CD4-positive, alpha-beta memory T cell (primary cell): ENCODE results near the gene SP140. TPM values are rescaled to one million over a fixed set of nuclear protein-coding genes. Genes with fewer than 3 reads are reported as not detected.

Experiments used
- CTCF ChIA-PET: fragments of 350-600 bp; sonication (Branson Sonifier 250); formaldehyde crosslinking; loops from one replicate; lab custom pipeline; 2021; ENCODE audit warnings: inconsistent platforms; ENCODE audit not compliant: partially characterized antibody; lab: Charles Lee
- POLR2A ChIA-PET: fragments of 350-600 bp; sonication (Branson Sonifier 250); formaldehyde crosslinking; loops from one replicate; lab custom pipeline; 2021; ENCODE audit not compliant: partially characterized antibody; lab: Charles Lee
- DNase-seq, 5 donors: peaks; one replicate each; pipeline versions ENCODE4 v3.0.0 to v3.0.0-alpha.2; 2020 to 2022; ENCODE audit warnings: mixed read lengths in 1 of 5
- H3K27ac ChIP-seq: one replicate; pipeline ENCODE4 v1.7.0; 2013; ENCODE audit warnings: low read depth, low read length
- H3K27me3 ChIP-seq: 2 replicates; pipeline ENCODE4 v1.7.0; 2013; ENCODE audit warnings: mild to moderate bottlenecking, low read length, moderate library complexity; ENCODE audit not compliant: insufficient read depth
- H3K36me3 ChIP-seq: 2 replicates; pipeline ENCODE4 v1.7.0; 2013; ENCODE audit warnings: mild to moderate bottlenecking, low read length, moderate library complexity; ENCODE audit not compliant: insufficient read depth
- H3K4me1 ChIP-seq: 2 replicates; pipeline ENCODE4 v1.7.0; 2013; ENCODE audit warnings: mild to moderate bottlenecking, low read length, moderate library complexity; ENCODE audit not compliant: insufficient read depth
- H3K4me3 ChIP-seq, 2 donors: one replicate each; pipeline ENCODE4 v1.7.0; 2013; ENCODE audit warnings: low read length in 2 of 2, mild to moderate bottlenecking in 1 of 2
- H3K9me3 ChIP-seq, 2 donors: one replicate each; pipeline ENCODE4 v1.7.0; 2013; ENCODE audit warnings: low read length in 2 of 2, control low read depth in 1 of 2; ENCODE audit not compliant: control insufficient read depth in 1 of 2
- H3K27ac Mint-ChIP-seq, 7 donors: one replicate each; pipeline ENCODE4 v1.8.0; 2020 to 2021; ENCODE audit warnings: mixed read lengths in 7 of 7, mild to moderate bottlenecking in 6 of 7, inconsistent platforms in 3 of 7, moderate library complexity in 3 of 7
- H3K27me3 Mint-ChIP-seq, 2 donors: one replicate each; pipeline ENCODE4 v1.8.0; 2020 to 2021; ENCODE audit warnings: mixed read lengths in 2 of 2
- H3K36me3 Mint-ChIP-seq, 2 donors: one replicate each; pipeline ENCODE4 v1.8.0; 2020 to 2021; ENCODE audit warnings: mixed read lengths in 2 of 2, inconsistent platforms in 1 of 2, mild to moderate bottlenecking in 1 of 2
- H3K4me1 Mint-ChIP-seq, 4 donors: one replicate each; pipeline ENCODE4 v1.8.0; 2020 to 2021; ENCODE audit warnings: mixed read lengths in 4 of 4, mild to moderate bottlenecking in 1 of 4
- H3K4me3 Mint-ChIP-seq, 8 donors: one replicate each; pipeline ENCODE4 v1.8.0; 2020 to 2021; ENCODE audit warnings: mixed read lengths in 8 of 8, mild to moderate bottlenecking in 7 of 8, moderate library complexity in 6 of 8, inconsistent platforms in 3 of 8
- H3K9me3 Mint-ChIP-seq, 8 donors: one replicate each; pipeline ENCODE4 v1.8.0; 2020 to 2021; ENCODE audit warnings: mixed read lengths in 8 of 8, mild to moderate bottlenecking in 5 of 8, inconsistent platforms in 3 of 8, moderate library complexity in 1 of 8
- intact Hi-C: fragments of 100-400 bp; cut with micrococcal nuclease; formaldehyde crosslinking; loops from one replicate; pipeline ENCODE4 v1.15.1; 2023
- polyA plus RNA-seq, 2 donors: library from polyadenylated mRNA; unstranded; fragments of 300-500 nt; fragmentation: Illumina TruSeq; gene quantifications; one replicate each; pipeline ENCODE4 v1.2.3, GENCODE V29; 2021
- total RNA-seq, 2 experiments: library from RNA; stranded (reverse); gene quantifications; one replicate each; pipeline ENCODE4 v1.2.3, GENCODE V29; 2021

Gene SP140
- total and polyA plus RNA-seq, 4 experiments from 2014 or later: 18.0 to 79.3 (median 52.5) TPM

DNA sequence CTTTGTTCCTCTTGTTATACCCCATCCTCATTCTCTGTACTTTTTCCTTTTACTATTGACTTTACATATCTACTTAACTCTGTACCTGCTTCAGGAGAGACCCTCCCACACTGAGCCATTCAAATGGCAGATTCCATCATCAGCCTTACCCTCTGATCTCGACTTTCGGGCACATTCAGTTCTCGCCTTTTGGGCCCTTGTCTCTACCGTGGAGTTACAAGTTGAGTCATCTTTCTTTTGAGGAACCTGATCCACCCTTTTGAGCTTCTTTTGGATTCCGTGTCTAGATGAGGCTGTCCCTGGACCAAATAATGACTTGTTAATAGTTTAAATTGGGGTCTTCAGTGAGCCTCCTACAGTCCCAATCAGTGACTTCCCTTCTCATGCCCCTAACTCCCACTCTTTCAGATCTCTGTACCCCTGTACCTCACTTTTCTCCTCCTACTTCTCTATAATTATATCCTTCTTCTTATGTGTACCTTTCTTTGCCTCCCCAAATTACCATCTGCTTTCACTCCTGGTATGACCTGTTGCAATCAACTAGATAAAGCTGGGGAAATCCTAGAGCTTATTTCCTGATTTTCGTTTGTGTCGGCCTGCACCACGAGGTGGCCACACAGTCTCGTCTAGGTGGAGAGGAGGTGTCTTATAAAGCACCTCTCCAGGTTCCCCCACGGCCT lies 23.0 kb upstream of the SP140 start:
- peak in 4 of 5 donors; percentile 30 to 38 (median 33) for DNase-seq
- ChIA-PET POLR2A (interaction anchor here (1.4 to 1.9 kb wide), 2 partner anchors 23 to 407 kb away, joined by 3 to 4 read pairs; partner anchors contain the start of gene SP140), CTCF (interaction anchor here (0.6 to 2.6 kb wide), 25 partner anchors 10 to 596 kb away, joined by 3 to 11 read pairs (median 4); partner anchors contain the start of genes SP110, SP140 and SP140L)
- Mint-ChIP-seq H3K27ac (peak overlapping the region; percentile 51 to 95 (median 79)), H3K27me3 (no peaks in the 10 kb centered on the region), H3K36me3 (peaks cover 76 to 83% of the 10 kb centered on the region in 2 donors), H3K4me1 (peaks cover 17 to 22% (median 21%) of the 10 kb centered on the region in 4 donors), H3K9me3 (no peaks in the 10 kb centered on the region), H3K4me3 (peak overlapping the region in 2 of 8 donors; percentile 1 to 33)
- Histone ChIP-seq H3K27me3 (no peaks in the 10 kb centered on the region), H3K9me3 (no peaks in the 10 kb centered on the region), H3K36me3 (peaks cover 77% of the 10 kb centered on the region), H3K4me1 (peaks cover 7% of the 10 kb centered on the region), H3K27ac (no peak overlapping the region), H3K4me3 (no peak overlapping the region)
- intact Hi-C loops: loop anchor here (1.0 kb wide), 1 partner anchor 409 kb away; no protein-coding TSS in a partner anchor

DNA sequence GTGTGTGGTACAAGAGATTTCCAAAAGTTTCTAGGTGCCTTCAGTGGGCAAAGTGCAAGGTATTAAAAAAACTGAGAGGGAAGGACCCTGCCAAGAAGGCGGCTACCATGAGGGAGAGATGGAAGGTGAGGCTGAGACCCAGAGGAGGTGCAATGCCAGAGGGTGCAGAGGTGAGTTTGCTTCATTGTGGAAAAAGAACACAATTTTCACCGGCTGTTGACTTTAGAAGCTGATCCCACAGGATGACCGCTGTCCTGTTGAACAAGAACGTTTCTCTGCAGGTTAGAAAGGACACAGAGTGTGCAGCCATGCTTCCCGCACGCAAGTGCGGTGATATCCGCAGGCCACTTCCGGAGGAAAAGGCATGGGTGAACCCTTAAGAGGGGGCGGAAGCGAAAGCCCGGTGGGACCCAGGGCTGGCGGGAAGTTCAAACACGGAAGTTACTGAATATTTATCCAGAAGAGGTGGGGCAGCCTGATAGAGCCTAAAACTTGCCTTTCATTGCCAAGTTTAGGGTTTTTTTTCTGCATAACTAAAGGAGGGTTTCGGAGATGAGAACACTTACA lies 22.3 kb upstream of the SP140 start:
- Mint-ChIP-seq H3K4me3 (peak overlapping the region in 6 of 8 donors; percentile 1 to 63 (median 25)), H3K36me3 (peaks cover 71 to 78% of the 10 kb centered on the region in 2 donors), H3K4me1 (peaks cover 17 to 22% (median 21%) of the 10 kb centered on the region in 4 donors), H3K27me3 (no peaks in the 10 kb centered on the region), H3K27ac (peak overlapping the region; percentile 48 to 95 (median 67)), H3K9me3 (no peaks in the 10 kb centered on the region)
- Histone ChIP-seq H3K27ac (no peak overlapping the region), H3K27me3 (no peaks in the 10 kb centered on the region), H3K4me3 (no peak overlapping the region), H3K36me3 (peaks cover 79% of the 10 kb centered on the region), H3K4me1 (peaks cover 7% of the 10 kb centered on the region), H3K9me3 (no peaks in the 10 kb centered on the region)
- DNase-seq: peak in 4 of 5 donors; percentile 32 to 50 (median 35)
- POLR2A ChIA-PET: interaction anchor here (1.1 to 1.9 kb wide), 3 partner anchors 17 to 406 kb away, joined by 3 to 4 read pairs (median 4); partner anchors contain the start of genes SP110 and SP140
- CTCF ChIA-PET: interaction anchor here (0.9 to 2.6 kb wide), 22 partner anchors 9 to 596 kb away, joined by 3 to 11 read pairs (median 4); partner anchors contain the start of genes SP140 and SP140L
- intact Hi-C loops: loop anchor here (1.0 kb wide), 1 partner anchor 408 kb away; no protein-coding TSS in a partner anchor

DNA sequence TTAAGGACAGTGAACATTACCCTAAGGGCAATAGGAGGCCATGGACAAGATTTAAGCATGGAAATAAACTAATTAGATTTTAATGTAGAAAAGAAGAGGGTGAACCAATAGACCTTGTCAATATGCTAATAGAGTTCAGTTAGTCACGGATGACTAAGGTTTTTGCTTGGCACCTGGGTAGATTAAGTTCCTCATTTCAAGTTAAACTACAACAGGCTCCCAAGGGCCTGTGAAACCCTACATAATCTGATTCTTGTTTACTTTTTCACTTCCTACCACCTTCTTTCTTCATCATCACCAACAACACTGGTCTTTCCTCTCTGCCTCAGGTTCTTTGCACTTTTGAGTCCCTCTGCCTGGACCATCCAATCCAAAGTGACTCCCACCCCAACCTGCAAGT lies 20.5 kb upstream of the SP140 start:
- peaks cover 81% of the 10 kb centered on the region for H3K36me3 ChIP-seq
- POLR2A ChIA-PET: no interaction called here
- peaks cover 56 to 61% of the 10 kb centered on the region in 2 donors for H3K36me3 Mint-ChIP-seq

DNA sequence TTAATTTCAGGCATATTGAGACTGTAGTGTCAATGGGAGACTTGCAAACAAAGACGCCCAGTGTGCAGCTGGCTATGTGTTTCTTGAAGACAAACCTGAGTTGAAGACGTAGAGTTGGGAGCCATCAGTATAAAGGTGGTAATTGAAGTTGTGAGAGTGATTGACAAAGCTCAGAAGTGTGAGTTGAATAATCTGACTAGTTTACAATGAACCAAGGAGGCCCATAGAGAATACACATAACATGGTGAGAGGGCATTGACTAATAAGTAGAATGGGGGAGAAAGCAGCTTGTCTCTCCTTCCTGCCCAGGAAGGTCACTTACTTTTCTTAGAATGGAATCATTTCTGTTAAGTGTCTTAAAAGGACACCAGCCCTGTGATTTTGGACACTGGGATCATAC lies 19.8 kb upstream of the SP140 start:
- Histone ChIP-seq H3K4me3 (no peak overlapping the region), H3K27me3 (no peaks in the 10 kb centered on the region), H3K9me3 (no peaks in the 10 kb centered on the region), H3K4me1 (peaks cover 20% of the 10 kb centered on the region), H3K36me3 (peaks cover 81% of the 10 kb centered on the region), H3K27ac (no peak overlapping the region)
- Mint-ChIP-seq H3K27ac (peak overlapping the region in 5 of 7 donors; percentile 3 to 78 (median 61)), H3K27me3 (no peaks in the 10 kb centered on the region), H3K4me1 (peaks cover 17 to 22% (median 22%) of the 10 kb centered on the region in 4 donors), H3K4me3 (no peak overlapping the region), H3K36me3 (peaks cover 49 to 54% of the 10 kb centered on the region in 2 donors), H3K9me3 (no peaks in the 10 kb centered on the region)
- ChIA-PET POLR2A (interaction anchor here (4.0 kb wide), 1 partner anchor 14 kb away, joined by 23 read pairs; the partner anchor contains the start of gene SP110), CTCF (interaction anchor here (0.9 to 2.0 kb wide), 3 partner anchors 46 to 405 kb away, joined by 3 to 4 read pairs (median 4); no protein-coding TSS in a partner anchor)
- DNase-seq: no peak
- intact Hi-C loops: no loop called here

More for the DNA sequence above, 20.5 kb upstream of the SP140 start:
- Mint-ChIP-seq H3K27ac (peak overlapping the region; percentile 3 to 86 (median 69)), H3K4me3 (peak overlapping the region in 1 of 8 donors; percentile 63), H3K27me3 (no peaks in the 10 kb centered on the region), H3K9me3 (no peaks in the 10 kb centered on the region), H3K4me1 (peaks cover 17 to 22% (median 21%) of the 10 kb centered on the region in 4 donors)
- H3K4me1 ChIP-seq: peaks cover 19% of the 10 kb centered on the region
- intact Hi-C loops: no loop called here
- H3K27me3 ChIP-seq: no peaks in the 10 kb centered on the region
- H3K9me3 ChIP-seq: no peaks in the 10 kb centered on the region
- no peak overlapping the region for H3K27ac ChIP-seq
- CTCF ChIA-PET: interaction anchor here (0.9 to 2.0 kb wide), 2 partner anchors 138 to 406 kb away, joined by 3 to 4 read pairs; no protein-coding TSS in a partner anchor
- no peak for DNase-seq
- H3K4me3 ChIP-seq: no peak overlapping the region

DNA sequence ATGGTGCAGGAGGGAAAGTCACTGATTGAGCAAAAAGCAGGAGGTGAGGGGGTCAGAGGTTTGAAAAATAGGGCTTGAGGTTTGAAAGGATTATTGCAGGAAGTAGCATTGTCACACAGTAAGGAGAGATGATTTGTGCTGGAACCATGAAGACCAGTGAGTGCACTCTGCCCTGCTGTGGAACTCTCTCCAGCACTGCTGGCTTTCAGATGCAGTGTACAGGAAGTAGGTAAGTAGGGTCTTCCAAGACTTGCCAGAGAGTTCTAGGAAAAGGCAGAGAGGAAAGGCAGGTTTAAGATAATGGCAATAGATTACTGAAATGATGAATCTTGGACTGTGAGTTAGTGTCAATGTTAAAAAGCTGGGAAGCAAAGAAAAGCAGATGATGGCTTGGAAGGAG lies 17.0 kb upstream of the SP140 start:
- Histone ChIP-seq H3K27ac (no peak overlapping the region), H3K9me3 (no peaks in the 10 kb centered on the region), H3K27me3 (no peaks in the 10 kb centered on the region), H3K4me3 (no peak overlapping the region), H3K36me3 (peaks cover 92% of the 10 kb centered on the region), H3K4me1 (peaks cover 13% of the 10 kb centered on the region)
- Mint-ChIP-seq H3K27me3 (no peaks in the 10 kb centered on the region), H3K36me3 (peaks cover 45 to 54% of the 10 kb centered on the region in 2 donors), H3K9me3 (no peaks in the 10 kb centered on the region), H3K27ac (no peak overlapping the region), H3K4me1 (peaks cover 13 to 18% (median 15%) of the 10 kb centered on the region in 4 donors), H3K4me3 (no peak overlapping the region)
- no peak for DNase-seq
- ChIA-PET CTCF (interaction anchor here (1.3 kb wide), 1 partner anchor 11 kb away, joined by 3 read pairs; the partner anchor contains the start of gene SP110), POLR2A (interaction anchor here (1.2 to 4.0 kb wide), 2 partner anchors 11 to 120 kb away, joined by 3 to 23 read pairs; partner anchors contain the start of gene SP110)
- intact Hi-C loops: no loop called here

DNA sequence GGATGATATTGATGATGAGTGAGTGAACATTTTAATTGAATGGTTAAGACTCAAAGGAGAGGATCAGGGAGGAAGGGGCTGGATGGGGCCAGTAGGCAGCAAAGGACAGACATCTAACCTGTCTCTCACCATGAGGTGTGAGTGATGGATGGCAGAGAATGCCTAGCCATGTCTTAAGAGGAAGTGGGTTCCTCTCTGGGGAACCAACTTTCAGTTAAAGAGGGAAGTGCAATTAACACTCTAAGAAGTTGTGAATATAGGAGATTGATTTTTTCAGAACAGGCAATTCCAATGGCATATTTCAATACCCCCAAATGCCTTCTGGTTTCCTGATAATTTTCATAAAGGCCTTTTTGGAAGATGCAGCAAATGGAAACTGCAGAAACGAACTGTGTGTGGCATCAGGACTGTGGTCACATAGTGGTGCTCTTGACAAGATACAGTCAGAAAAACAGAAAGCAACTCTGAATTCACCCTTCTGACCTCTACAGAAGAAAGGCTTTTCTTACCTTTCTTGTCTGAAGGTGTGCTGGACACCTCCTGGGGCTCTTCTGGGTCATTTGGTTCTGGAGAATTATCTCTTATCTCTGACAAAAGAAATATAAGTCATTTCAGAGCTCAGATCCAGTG lies 16.0 kb upstream of the SP140 start:
- POLR2A ChIA-PET: interaction anchor here (1.0 to 4.0 kb wide), 4 partner anchors 9 to 119 kb away, joined by 3 to 23 read pairs (median 3); partner anchors contain the start of genes SP110 and SP140

More for the DNA sequence above, 16.0 kb upstream of the SP140 start:
- Mint-ChIP-seq H3K36me3 (peaks cover 46 to 60% of the 10 kb centered on the region in 2 donors), H3K27ac (no peak overlapping the region), H3K4me3 (no peak overlapping the region), H3K27me3 (no peaks in the 10 kb centered on the region), H3K4me1 (peaks cover 15 to 25% (median 19%) of the 10 kb centered on the region in 4 donors), H3K9me3 (no peaks in the 10 kb centered on the region)
- no peak for DNase-seq
- H3K36me3 ChIP-seq: peaks cover 96% of the 10 kb centered on the region
- H3K4me1 ChIP-seq: peaks cover 13% of the 10 kb centered on the region
- H3K27ac ChIP-seq: peak overlapping the region; percentile 5
- no peak overlapping the region for H3K4me3 ChIP-seq
- intact Hi-C loops: no loop called here
- CTCF ChIA-PET: no interaction called here
- H3K9me3 ChIP-seq: no peaks in the 10 kb centered on the region
- H3K27me3 ChIP-seq: no peaks in the 10 kb centered on the region
